ENCODE results near the gene YWHAG. TPM values are rescaled to one million over a fixed set of nuclear protein-coding genes. Genes with fewer than 3 reads are reported as not detected.
"Not testable (repeated sequence)": the region's sequence is repeated elsewhere in the genome, so short reads cannot be mapped to it uniquely, and the experiment has no call there.

The YWHAG gene
- polyA plus RNA-seq, 3 donors, result 6.9 to 12.2 (median 9.3) TPM

DNA sequence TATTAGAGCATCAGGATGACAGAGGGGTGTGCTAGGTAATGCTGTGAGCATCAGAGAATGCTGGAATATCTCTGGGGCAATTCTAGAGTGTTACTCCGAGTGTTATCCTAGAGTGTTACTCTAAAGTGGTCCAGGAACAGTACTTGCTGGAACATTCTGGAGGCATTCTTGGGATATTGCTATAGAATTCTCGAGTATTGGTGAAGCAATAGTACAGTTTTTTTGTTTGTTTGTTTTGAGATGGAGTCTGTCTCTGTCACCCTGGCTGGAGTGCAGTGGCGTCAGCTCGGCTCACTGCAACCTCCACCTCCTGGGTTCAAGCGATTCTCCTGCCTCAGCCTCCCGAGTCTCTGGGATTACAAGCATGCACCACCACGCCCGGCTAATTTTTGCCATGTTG is 38.1 kb upstream of the YWHAG start:
- Histone ChIP-seq H3K4me1 (ENCODE audit: control insufficient read depth in 1 of 2, insufficient read depth in 2 of 2, low read length in 2 of 2) (peaks cover 48 to 56% of the 10 kb centered on the region in 2 donors), H4K20me1 (ENCODE audit: insufficient read depth, low read length) (no peaks in the 10 kb centered on the region), H3K36me3 (replicated peaks in 1 of 2; ENCODE audit: control insufficient read depth in 1 of 2, insufficient read depth in 2 of 2, low read length in 2 of 2) (no peaks in the 10 kb centered on the region), H3K9me3 (replicated peaks in 1 of 2; ENCODE audit: control insufficient read depth in 1 of 2, insufficient read depth in 1 of 2, low read length in 2 of 2) (no peaks in the 10 kb centered on the region), H3K9ac (ENCODE audit: insufficient read depth, low read length, poor library complexity, severe bottlenecking) (no peak overlapping the region), H3K4me2 (replicated peaks; ENCODE audit: extremely low read depth, low read length, poor library complexity, severe bottlenecking) (peak overlapping the region; percentile 87), H3K27me3 (ENCODE audit: control insufficient read depth in 2 of 2, insufficient read depth in 2 of 2, low read length in 2 of 2) (no peaks in the 10 kb centered on the region), H3K4me3 (replicated peaks in 1 of 3; ENCODE audit: low read depth in 2 of 3, low read length in 3 of 3) (peak overlapping the region in 1 of 3 experiments; percentile 78), H2AFZ (ENCODE audit: insufficient read depth, low read depth, low read length, poor library complexity, severe bottlenecking) (peak overlapping the region; percentile 89), H3K27ac (ENCODE audit: low read depth in 1 of 2, low read length in 2 of 2) (no peak overlapping the region), H3K79me2 (ENCODE audit: insufficient read depth, low read length) (no peaks in the 10 kb centered on the region)
- Mint-ChIP-seq H3K27ac (peak overlapping the region in 2 of 7 donors; percentile 6 to 80), H3K4me3 (peak overlapping the region; percentile 75 to 94), H3K4me1 (peaks cover 50% of the 10 kb centered on the region), H3K27me3 (ENCODE audit: low read depth in 3 of 3) (peaks cover 0 to 2% (median 1%) of the 10 kb centered on the region in 3 donors), H3K36me3 (peaks cover 0 to 2% of the 10 kb centered on the region in 2 donors), H3K9me3 (no peaks in the 10 kb centered on the region)
- 90% methylated on average over 1 of the region's 8 CpGs for WGBS (ENCODE audit: insufficient coverage)
- DNase-seq, result no peak
- TF ChIP-seq, protein P1, sequence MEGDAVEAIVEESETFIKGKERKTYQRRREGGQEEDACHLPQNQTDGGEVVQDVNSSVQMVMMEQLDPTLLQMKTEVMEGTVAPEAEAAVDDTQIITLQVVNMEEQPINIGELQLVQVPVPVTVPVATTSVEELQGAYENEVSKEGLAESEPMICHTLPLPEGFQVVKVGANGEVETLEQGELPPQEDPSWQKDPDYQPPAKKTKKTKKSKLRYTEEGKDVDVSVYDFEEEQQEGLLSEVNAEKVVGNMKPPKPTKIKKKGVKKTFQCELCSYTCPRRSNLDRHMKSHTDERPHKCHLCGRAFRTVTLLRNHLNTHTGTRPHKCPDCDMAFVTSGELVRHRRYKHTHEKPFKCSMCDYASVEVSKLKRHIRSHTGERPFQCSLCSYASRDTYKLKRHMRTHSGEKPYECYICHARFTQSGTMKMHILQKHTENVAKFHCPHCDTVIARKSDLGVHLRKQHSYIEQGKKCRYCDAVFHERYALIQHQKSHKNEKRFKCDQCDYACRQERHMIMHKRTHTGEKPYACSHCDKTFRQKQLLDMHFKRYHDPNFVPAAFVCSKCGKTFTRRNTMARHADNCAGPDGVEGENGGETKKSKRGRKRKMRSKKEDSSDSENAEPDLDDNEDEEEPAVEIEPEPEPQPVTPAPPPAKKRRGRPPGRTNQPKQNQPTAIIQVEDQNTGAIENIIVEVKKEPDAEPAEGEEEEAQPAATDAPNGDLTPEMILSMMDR (IDR thresholded peaks at IDR 0.05), result no peak
- intact Hi-C loops (cut with micrococcal nuclease), result loop anchor here in 1 of 2 donors (5.0 kb wide), 1 partner anchor 40 kb away; the partner anchor contains the start of gene YWHAG

DNA sequence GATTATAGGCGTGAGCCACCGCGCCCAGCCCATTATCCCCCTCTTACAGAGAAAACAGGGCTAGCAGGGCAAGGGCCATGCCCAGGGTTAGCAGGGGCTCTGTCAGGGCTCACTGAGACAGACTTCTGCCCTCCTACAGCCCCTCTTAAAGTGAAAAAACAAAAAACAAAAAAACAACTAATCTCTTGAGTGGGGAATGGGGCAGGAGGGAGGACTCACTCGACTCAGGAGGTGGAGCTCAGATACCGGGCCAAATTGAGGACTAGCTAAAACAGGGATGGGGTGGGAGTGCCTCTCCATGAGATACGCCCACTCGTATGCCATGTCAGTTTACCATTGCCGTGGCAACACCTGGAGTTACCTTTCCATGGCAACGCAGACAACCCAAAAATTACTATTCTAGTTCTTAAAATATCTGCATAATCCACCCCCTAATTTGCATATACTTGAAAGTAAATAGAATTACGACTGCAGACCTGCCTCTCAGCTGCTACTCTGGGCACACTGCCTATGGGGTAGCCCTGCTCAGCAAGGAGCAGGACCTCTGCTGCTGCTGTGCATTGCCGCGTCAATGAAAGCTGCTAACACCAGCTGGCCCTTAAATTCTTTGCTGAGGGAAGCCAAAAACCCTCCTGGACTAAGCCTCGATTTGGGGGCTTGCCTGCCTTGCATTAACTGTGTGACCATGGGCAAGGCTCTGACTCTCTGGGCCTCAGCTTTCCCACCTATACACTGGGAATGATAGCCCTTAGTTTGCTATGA is 37.4 kb upstream of the YWHAG start:
- Histone ChIP-seq H3K27ac (ENCODE audit: low read depth in 1 of 2, low read length in 2 of 2) (no peak overlapping the region), H3K9ac (ENCODE audit: insufficient read depth, low read length, poor library complexity, severe bottlenecking) (no peak overlapping the region), H2AFZ (ENCODE audit: insufficient read depth, low read depth, low read length, poor library complexity, severe bottlenecking) (no peak overlapping the region), H3K4me2 (replicated peaks; ENCODE audit: extremely low read depth, low read length, poor library complexity, severe bottlenecking) (no peak overlapping the region), H4K20me1 (ENCODE audit: insufficient read depth, low read length) (no peaks in the 10 kb centered on the region), H3K4me1 (ENCODE audit: control insufficient read depth in 1 of 2, insufficient read depth in 2 of 2, low read length in 2 of 2) (peaks cover 48 to 56% of the 10 kb centered on the region in 2 donors), H3K36me3 (replicated peaks in 1 of 2; ENCODE audit: control insufficient read depth in 1 of 2, insufficient read depth in 2 of 2, low read length in 2 of 2) (no peaks in the 10 kb centered on the region), H3K79me2 (ENCODE audit: insufficient read depth, low read length) (no peaks in the 10 kb centered on the region), H3K4me3 (replicated peaks in 1 of 3; ENCODE audit: low read depth in 2 of 3, low read length in 3 of 3) (no peak overlapping the region), H3K9me3 (replicated peaks in 1 of 2; ENCODE audit: control insufficient read depth in 1 of 2, insufficient read depth in 1 of 2, low read length in 2 of 2) (no peaks in the 10 kb centered on the region), H3K27me3 (ENCODE audit: control insufficient read depth in 2 of 2, insufficient read depth in 2 of 2, low read length in 2 of 2) (no peaks in the 10 kb centered on the region)
- Mint-ChIP-seq H3K9me3 (no peaks in the 10 kb centered on the region), H3K4me3 (no peak overlapping the region), H3K36me3 (peaks cover 0 to 2% of the 10 kb centered on the region in 2 donors), H3K27ac (peak overlapping the region in 1 of 7 donors; percentile 35), H3K4me1 (peaks cover 46% of the 10 kb centered on the region), H3K27me3 (ENCODE audit: low read depth in 3 of 3) (peaks cover 0 to 1% (median 0%) of the 10 kb centered on the region in 3 donors)
- intact Hi-C loops (cut with micrococcal nuclease), result loop anchor here in 1 of 2 donors (5.0 kb wide), 1 partner anchor 39 kb away; the partner anchor contains the start of gene YWHAG
- TF ChIP-seq, protein P1 (IDR thresholded peaks at IDR 0.05), result no peak
- WGBS (ENCODE audit: insufficient coverage), result 93% methylated on average over 4 of the region's 13 CpGs
- DNase-seq, result no peak

DNA sequence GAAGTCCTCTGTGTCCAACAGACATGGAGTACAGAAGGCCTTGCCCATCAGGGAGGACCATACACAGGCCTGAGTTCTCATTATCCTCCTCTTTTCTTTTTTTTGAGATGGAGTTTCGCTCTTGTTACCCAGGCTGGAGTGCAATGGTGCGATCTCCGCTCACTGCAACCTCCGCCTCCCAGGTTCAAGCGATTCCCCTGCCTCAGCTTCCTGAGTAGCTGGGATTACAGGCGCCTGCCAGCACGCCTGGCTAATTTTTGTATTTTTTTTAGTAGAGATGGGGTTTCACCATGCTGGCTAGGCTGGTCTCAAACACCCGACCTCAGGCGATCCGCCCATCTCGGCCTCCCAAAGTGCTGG is 36.8 kb upstream of the YWHAG start:
- not testable (repeated sequence) for H3K36me3 Mint-ChIP-seq; DNase-seq; H3K4me3 ChIP-seq (replicated peaks in 1 of 3; ENCODE audit: low read depth in 2 of 3, low read length in 3 of 3); H3K27me3 Mint-ChIP-seq (ENCODE audit: low read depth in 3 of 3); H2AFZ ChIP-seq (ENCODE audit: insufficient read depth, low read depth, low read length, poor library complexity, severe bottlenecking); H3K36me3 ChIP-seq (replicated peaks in 1 of 2; ENCODE audit: control insufficient read depth in 1 of 2, insufficient read depth in 2 of 2, low read length in 2 of 2); H3K27me3 ChIP-seq (ENCODE audit: control insufficient read depth in 2 of 2, insufficient read depth in 2 of 2, low read length in 2 of 2); H3K9ac ChIP-seq (ENCODE audit: insufficient read depth, low read length, poor library complexity, severe bottlenecking); H3K9me3 Mint-ChIP-seq; H4K20me1 ChIP-seq (ENCODE audit: insufficient read depth, low read length); H3K9me3 ChIP-seq (replicated peaks in 1 of 2; ENCODE audit: control insufficient read depth in 1 of 2, insufficient read depth in 1 of 2, low read length in 2 of 2); H3K4me3 Mint-ChIP-seq; H3K4me2 ChIP-seq (replicated peaks; ENCODE audit: extremely low read depth, low read length, poor library complexity, severe bottlenecking); H3K79me2 ChIP-seq (ENCODE audit: insufficient read depth, low read length)
- Mint-ChIP-seq H3K27ac (peak overlapping the region in 2 of 7 donors; percentile 61 to 85), H3K4me1 (peaks cover 46% of the 10 kb centered on the region)
- intact Hi-C loops (cut with micrococcal nuclease), result loop anchor here in 1 of 2 donors (5.0 kb wide), 1 partner anchor 38 kb away; the partner anchor contains the start of gene YWHAG
- Histone ChIP-seq H3K4me1 (ENCODE audit: control insufficient read depth in 1 of 2, insufficient read depth in 2 of 2, low read length in 2 of 2) (peaks cover 48 to 56% of the 10 kb centered on the region in 2 donors), H3K27ac (ENCODE audit: low read depth in 1 of 2, low read length in 2 of 2) (peak overlapping the region in 1 of 2 donors; percentile 29)
- WGBS (ENCODE audit: insufficient coverage), result no CpG with 5 or more reads among the region's 11 CpGs

All from CD14-positive monocyte (primary cell).